IgD-negative memory B cell (primary cell): ENCODE results near the gene GDF7. TPM values are rescaled to one million over a fixed set of nuclear protein-coding genes. Genes with fewer than 3 reads are reported as not detected.
A peak's percentile ranks its signal among the peaks of the same experiment; 100 is the strongest.

ENCODE experiments used
- H3K27ac Mint-ChIP-seq, 3 donors: one replicate each; pipeline ENCODE4 v1.8.0; 2020 to 2022; ENCODE audit warnings: mild to moderate bottlenecking in 3 of 3, mixed read lengths in 3 of 3, moderate library complexity in 1 of 3
- H3K27me3 Mint-ChIP-seq: one replicate; pipeline ENCODE4 v1.8.0; 2021; ENCODE audit warnings: mixed read lengths
- H3K36me3 Mint-ChIP-seq: one replicate; pipeline ENCODE4 v1.8.0; 2020; ENCODE audit warnings: mild to moderate bottlenecking, mixed read lengths
- H3K4me1 Mint-ChIP-seq, 3 donors: one replicate each; pipeline ENCODE4 v1.8.0; 2020 to 2022; ENCODE audit warnings: mixed read lengths in 3 of 3, mild to moderate bottlenecking in 1 of 3
- H3K4me3 Mint-ChIP-seq, 4 donors: one replicate each; pipeline ENCODE4 v1.8.0; 2020 to 2022; ENCODE audit warnings: mild to moderate bottlenecking in 4 of 4, mixed read lengths in 4 of 4, moderate library complexity in 3 of 4
- H3K9me3 Mint-ChIP-seq, 3 donors: one replicate each; pipeline ENCODE4 v1.8.0; 2020 to 2021; ENCODE audit warnings: mixed read lengths in 3 of 3, mild to moderate bottlenecking in 1 of 3
- polyA plus RNA-seq: library from polyadenylated mRNA; unstranded; fragments of 300-500 nt; fragmentation: Illumina TruSeq; gene quantifications from one replicate; pipeline ENCODE4 v1.2.3, GENCODE V29; 2021

Gene GDF7
- polyA plus RNA-seq, 1 donor from 2014 or later = 0.74 TPM

DNA sequence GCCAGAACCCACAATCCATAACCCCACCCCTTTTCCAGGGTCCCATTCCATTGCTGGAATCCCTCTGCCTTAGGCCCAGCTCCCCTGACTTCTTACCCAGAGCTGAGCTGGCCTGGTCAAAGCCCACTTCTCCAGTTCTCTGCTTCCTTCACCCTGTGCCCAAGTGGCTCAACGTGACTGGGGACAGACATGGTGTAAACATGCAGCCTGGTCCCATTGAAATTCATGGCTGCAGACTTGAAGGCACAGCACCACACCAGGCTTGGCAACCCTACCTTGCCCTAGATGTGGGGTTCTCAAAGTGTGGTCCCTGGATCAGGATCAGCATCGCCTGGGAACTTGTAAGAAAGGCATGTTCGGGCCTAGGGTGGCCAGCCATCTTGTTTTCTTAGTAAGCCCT, 19.7 kb upstream of the GDF7 start:
- H3K27me3 Mint-ChIP-seq = no peaks in the 10 kb centered on the region
- H3K36me3 Mint-ChIP-seq = peaks cover 4% of the 10 kb centered on the region
- H3K9me3 Mint-ChIP-seq = no peaks in the 10 kb centered on the region
- H3K27ac Mint-ChIP-seq = peak overlapping the region in 2 of 3 donors; percentile 39 to 87
- H3K4me3 Mint-ChIP-seq = peak overlapping the region in 2 of 4 donors; percentile 67 to 71
- H3K4me1 Mint-ChIP-seq = peaks cover 36 to 39% (median 38%) of the 10 kb centered on the region in 3 donors

DNA sequence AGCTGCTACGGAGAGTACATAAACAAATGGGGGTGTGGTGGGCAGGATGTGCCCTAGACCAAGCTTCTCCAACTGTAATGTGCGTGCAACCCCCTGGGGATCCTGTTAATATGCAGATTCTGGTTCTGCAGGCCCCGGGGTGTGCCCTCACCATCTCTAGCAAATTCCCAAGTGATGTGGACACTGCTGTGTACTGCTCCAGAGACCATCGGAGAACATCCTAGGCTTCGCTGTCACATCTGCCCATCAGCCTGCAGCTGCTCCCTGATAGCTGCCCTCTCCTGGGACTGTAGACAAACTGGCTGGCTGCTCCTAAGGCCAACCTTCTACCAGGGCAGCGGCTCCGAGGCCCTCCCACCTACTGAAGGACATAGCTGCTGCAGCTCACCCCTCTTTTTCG, 19.2 kb upstream of the GDF7 start:
- Mint-ChIP-seq H3K9me3 (no peaks in the 10 kb centered on the region), H3K4me3 (peak overlapping the region; percentile 42 to 83 (median 69))

DNA sequence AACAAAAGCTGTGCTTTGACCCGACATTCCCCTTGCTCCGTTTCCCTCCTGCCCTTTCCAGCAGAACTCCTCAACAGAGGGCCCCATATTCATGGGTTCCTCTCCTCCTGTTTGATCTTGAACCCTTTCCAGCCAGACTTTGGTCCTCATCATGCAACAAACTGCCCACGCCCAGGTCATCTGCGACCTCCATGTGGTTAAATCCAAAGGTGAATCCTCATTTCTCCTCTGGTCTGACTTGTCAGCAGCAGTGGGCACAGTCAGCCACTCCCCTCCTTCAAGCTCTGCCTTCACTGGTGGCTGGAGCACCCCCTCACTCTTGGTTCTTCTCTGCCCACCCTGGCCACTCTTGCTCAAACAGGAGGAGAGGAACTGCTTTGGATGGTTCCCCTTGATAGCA, 18.7 kb upstream of the GDF7 start:
- H3K27ac Mint-ChIP-seq = peak overlapping the region in 2 of 3 donors; percentile 64 to 87
- H3K27me3 Mint-ChIP-seq = no peaks in the 10 kb centered on the region
- H3K4me3 Mint-ChIP-seq = peak overlapping the region in 3 of 4 donors; percentile 58 to 83 (median 71)
- H3K4me1 Mint-ChIP-seq = peaks cover 36 to 39% (median 36%) of the 10 kb centered on the region in 3 donors
- no peaks in the 10 kb centered on the region for H3K9me3 Mint-ChIP-seq
- peaks cover 4% of the 10 kb centered on the region for H3K36me3 Mint-ChIP-seq

More for the DNA sequence above, 19.2 kb upstream of the GDF7 start:
- peaks cover 4% of the 10 kb centered on the region for H3K36me3 Mint-ChIP-seq
- peak overlapping the region in 1 of 3 donors; percentile 87 for H3K27ac Mint-ChIP-seq
- H3K27me3 Mint-ChIP-seq = no peaks in the 10 kb centered on the region
- peaks cover 36 to 39% (median 36%) of the 10 kb centered on the region in 3 donors for H3K4me1 Mint-ChIP-seq

DNA sequence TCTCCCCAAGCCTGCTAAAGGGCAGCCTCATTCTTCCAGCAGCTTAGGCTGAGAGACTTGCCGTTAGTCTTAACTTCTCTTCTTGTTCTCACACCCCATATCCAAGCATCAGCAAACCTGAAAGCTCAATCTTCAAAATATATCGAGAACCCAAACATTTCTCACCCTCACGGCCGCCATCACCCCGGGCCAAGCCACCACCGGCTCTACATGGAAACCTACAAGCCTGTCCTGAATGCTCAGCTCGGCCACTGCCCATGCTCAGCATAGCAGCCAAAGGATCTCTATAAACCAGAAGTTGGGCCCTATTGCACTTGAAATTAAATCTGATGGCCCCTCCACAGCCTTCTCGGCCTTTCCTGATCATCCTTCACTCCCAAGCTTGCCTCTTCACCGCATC, 18.1 kb upstream of the GDF7 start:
- H3K4me3 Mint-ChIP-seq = peak overlapping the region in 3 of 4 donors; percentile 53 to 84 (median 71)
- H3K27ac Mint-ChIP-seq = peak overlapping the region; percentile 71 to 89 (median 87)
- H3K4me1 Mint-ChIP-seq = peaks cover 35 to 39% (median 36%) of the 10 kb centered on the region in 3 donors
- H3K9me3 Mint-ChIP-seq = no peaks in the 10 kb centered on the region
- H3K36me3 Mint-ChIP-seq = peaks cover 4% of the 10 kb centered on the region
- H3K27me3 Mint-ChIP-seq = no peaks in the 10 kb centered on the region

DNA sequence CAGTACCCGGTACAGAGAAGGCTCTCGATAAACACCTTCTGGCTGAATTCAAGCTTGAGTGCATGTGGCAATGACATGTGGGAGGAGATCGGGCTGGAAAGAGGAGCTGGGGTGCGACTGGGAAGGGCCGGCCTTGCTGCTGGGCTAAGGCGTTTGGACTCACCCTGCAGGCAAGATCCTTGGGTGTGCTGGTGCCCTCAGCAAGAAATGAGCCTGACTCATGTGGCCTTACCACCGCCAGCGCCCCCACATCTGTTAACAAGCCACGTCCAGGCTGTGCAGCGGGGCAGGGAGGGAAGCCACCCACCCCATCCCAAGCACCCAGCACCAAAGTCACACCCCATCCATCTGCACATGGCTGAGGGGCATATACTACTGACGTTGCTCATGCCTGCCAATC, 17.4 kb upstream of the GDF7 start:
- peak overlapping the region in 3 of 4 donors; percentile 71 to 96 (median 84) for H3K4me3 Mint-ChIP-seq
- peak overlapping the region in 2 of 3 donors; percentile 84 to 87 for H3K27ac Mint-ChIP-seq
- H3K4me1 Mint-ChIP-seq = peaks cover 35 to 39% (median 36%) of the 10 kb centered on the region in 3 donors
- H3K27me3 Mint-ChIP-seq = no peaks in the 10 kb centered on the region
- H3K36me3 Mint-ChIP-seq = peaks cover 4% of the 10 kb centered on the region
- no peaks in the 10 kb centered on the region for H3K9me3 Mint-ChIP-seq

DNA sequence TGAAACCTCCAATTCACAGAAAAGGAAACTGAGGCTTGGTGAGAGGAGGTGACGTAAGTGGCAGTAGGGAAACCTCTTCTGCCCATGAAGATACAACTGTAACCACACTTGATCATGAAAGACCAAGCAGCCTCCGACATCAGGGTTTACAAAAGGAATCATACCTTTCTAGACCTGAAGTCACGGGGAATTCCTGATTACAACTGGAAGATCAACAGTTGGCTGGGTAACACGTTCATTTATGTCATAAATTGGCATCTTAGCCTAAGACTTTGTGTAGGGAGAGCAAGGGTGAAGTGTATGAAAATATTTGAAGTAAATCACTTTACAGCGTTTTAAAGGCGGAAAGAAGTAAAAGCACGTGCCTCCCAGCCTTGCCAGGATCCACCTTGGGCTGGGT, 17.0 kb upstream of the GDF7 start:
- peaks cover 4% of the 10 kb centered on the region for H3K36me3 Mint-ChIP-seq
- no peaks in the 10 kb centered on the region for H3K9me3 Mint-ChIP-seq

DNA sequence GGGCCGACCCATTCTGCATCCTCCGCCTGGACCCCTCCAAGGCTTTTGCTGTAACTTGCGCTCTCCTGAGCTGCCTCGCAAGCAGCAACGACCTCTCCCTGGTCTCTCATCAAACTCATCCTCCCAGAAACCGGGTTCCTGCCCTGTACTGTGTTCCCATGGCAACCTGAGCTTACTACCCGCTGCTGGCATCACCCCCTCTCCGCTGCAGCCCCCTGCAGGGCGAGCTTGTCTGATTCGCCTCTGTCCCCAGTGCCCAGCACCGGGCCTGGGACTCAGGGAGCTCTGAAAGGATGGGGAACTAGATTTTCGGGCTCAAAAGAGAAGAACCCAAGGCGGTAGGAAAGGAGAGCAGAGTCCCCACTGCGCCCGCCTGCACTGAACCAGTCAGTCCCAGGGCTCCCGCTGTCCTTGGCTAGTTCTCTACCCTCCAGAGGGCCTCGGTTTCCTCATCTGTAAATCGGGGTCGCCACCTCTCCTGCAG, 16.5 kb upstream of the GDF7 start:
- Mint-ChIP-seq H3K4me3 (peak overlapping the region; percentile 71 to 96 (median 88)), H3K36me3 (peaks cover 4% of the 10 kb centered on the region), H3K27me3 (peaks cover 2% of the 10 kb centered on the region), H3K4me1 (peaks cover 35 to 39% (median 36%) of the 10 kb centered on the region in 3 donors), H3K27ac (peak overlapping the region; percentile 84 to 91 (median 87)), H3K9me3 (no peaks in the 10 kb centered on the region)

More for the DNA sequence above, 17.0 kb upstream of the GDF7 start:
- no peaks in the 10 kb centered on the region for H3K27me3 Mint-ChIP-seq
- H3K4me3 Mint-ChIP-seq = peak overlapping the region; percentile 71 to 96 (median 88)
- H3K4me1 Mint-ChIP-seq = peaks cover 35 to 39% (median 36%) of the 10 kb centered on the region in 3 donors
- peak overlapping the region; percentile 84 to 91 (median 87) for H3K27ac Mint-ChIP-seq

DNA sequence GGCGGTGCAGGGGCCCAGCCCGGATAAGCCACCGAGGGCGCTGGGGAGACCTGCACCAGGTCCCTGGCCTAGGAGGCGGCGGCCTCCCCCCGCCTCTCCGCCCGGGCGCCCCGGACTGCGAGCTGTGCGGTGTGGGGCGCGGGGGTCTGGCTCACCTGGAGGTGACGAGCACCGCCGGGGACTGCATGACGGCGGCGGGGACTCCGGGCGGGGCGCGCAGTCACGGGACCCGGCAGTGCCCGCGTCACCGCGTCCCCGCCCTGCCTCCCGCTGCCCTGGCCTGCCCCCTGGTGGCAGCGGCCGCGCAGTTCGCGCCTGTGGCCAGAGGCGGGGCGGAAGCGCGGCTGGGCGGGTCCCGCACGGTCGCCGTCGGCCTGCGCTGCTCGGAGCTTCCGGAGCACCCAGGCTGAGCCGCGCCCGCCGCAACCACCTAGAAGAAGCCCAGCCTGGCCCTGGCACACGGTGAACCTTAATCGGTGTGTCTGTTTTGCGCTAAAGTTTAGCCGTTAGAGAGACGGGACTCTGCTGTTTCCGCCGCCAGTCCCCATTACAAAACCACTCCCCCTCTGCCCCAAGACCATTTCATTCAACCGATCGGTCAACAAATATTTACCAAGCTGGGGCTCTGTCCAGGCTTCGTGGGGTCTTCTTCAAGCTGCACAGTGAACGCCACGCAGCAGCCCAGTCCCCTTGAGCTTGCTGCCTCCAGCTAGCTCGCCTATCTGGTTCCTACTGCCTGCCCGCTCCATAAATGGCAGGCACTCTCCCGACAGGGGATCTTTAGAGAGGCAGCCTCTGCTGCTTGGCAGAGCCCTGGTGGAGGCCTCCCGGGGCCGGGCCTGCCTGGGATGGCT, 15.8 kb upstream of the GDF7 start, which contains the start of gene HS1BP3:
Gene HS1BP3, minus strand, starts transcription at position 222 of the 854 bp plus-strand sequence. Its CDS starts 35 bp downstream, at position 187.
- peak within 1 kb of the TSS; percentile 71 to 96 (median 88) for H3K4me3 Mint-ChIP-seq
- H3K4me1 Mint-ChIP-seq = peaks cover 35 to 39% (median 36%) of the 10 kb centered on the region in 3 donors
- H3K9me3 Mint-ChIP-seq = no peaks in the 10 kb centered on the region
- peaks cover 4% of the 10 kb centered on the region for H3K36me3 Mint-ChIP-seq
- peaks cover 4% of the 10 kb centered on the region for H3K27me3 Mint-ChIP-seq
- peak within 1 kb of the TSS; percentile 87 to 97 (median 96) for H3K27ac Mint-ChIP-seq

DNA sequence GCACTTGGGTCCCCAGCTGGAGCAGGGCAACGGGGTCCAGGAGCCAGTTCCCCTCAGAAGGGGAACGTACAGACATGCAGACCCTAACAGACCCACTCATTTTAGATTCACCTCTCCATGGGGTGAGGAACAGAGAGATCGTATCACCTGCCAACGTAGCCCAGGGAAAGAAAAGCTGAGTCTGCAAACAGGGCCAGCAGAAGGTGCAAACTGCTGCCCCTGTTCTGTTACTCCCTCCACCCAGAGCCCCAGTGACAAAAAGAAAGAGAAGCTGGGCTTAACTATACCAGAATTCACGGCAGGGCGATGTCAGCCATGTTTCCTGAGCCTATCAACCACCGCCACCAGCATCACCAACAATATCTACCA, 15.2 kb upstream of the GDF7 start:
- Mint-ChIP-seq H3K27me3 (peaks cover 4% of the 10 kb centered on the region), H3K4me1 (peaks cover 35 to 38% (median 36%) of the 10 kb centered on the region in 3 donors), H3K27ac (peak overlapping the region; percentile 54 to 97 (median 96)), H3K9me3 (no peaks in the 10 kb centered on the region), H3K36me3 (peaks cover 4% of the 10 kb centered on the region), H3K4me3 (peak overlapping the region; percentile 71 to 95 (median 88))

DNA sequence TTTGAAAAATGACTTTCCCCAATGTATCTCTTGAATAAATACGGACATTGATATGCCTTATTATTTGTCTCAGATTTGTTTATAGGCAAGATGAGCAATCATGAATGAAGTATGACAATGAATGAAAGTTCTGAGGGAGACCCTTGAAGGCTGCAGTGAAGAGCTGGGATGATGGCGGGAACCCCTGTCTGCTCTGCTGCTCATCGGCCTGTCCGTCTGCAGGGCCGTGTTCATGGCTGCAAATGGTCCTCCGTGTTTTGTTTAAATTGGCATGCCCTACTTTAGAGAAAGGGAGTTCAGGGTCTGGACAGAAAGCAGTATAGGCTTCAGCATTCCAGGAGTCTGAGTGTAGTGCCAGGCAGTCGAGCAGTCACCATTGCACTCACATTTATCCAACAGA, 14.8 kb upstream of the GDF7 start:
- Mint-ChIP-seq H3K27ac (peak overlapping the region; percentile 73 to 97 (median 82)), H3K9me3 (no peaks in the 10 kb centered on the region), H3K4me1 (peaks cover 35 to 37% (median 36%) of the 10 kb centered on the region in 3 donors), H3K27me3 (peaks cover 5% of the 10 kb centered on the region), H3K36me3 (peaks cover 4% of the 10 kb centered on the region), H3K4me3 (peak overlapping the region in 2 of 4 donors; percentile 67 to 86)

DNA sequence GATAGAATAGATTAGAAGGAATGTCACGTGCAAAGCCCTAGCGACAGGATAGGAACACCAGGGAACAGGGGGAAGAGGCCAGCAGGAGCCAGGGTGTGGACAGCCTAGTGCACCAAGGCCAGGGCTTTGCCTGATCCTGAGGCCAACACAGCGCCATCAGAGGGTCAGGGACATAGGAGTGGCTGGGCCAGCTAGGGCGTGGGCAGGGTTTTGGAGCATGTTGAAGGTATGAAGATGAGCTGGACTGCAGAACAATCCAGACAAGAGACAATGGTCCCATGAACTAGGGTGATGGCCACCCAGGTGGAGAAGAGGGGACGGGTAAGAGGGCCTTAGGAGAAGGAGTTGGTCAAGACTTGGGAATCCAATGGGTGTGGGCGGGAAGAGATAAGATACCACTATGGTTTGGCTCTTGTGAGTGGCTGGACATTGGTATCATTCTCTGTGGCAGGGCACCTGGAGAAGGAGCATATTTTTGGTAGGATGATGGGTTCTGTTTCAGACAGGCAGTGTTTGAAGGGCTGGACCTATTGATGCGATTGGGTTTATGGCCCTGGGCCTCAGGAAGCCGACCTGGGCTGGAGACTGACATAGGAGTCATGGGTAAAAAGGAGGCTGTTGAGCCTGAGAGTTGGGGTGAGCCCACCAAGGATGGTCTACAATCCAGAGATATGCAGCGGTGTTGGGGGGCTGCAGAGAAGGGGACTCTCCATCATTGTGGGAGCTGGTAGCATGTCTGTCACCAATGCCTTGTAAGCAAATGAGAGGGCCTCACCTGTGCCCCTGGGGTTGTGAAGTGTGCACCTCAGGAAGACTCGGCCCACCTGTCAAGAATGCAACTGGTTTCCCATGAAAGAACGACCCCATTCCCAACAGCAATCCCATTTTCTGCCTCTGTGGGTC, 14.0 kb upstream of the GDF7 start:
- H3K27ac Mint-ChIP-seq = peak overlapping the region; percentile 49 to 82 (median 73)
- no peaks in the 10 kb centered on the region for H3K9me3 Mint-ChIP-seq
- H3K27me3 Mint-ChIP-seq = peaks cover 7% of the 10 kb centered on the region
- H3K4me1 Mint-ChIP-seq = peaks cover 29 to 30% (median 29%) of the 10 kb centered on the region in 3 donors
- H3K36me3 Mint-ChIP-seq = peaks cover 3% of the 10 kb centered on the region
- H3K4me3 Mint-ChIP-seq = peak overlapping the region in 1 of 4 donors; percentile 67

DNA sequence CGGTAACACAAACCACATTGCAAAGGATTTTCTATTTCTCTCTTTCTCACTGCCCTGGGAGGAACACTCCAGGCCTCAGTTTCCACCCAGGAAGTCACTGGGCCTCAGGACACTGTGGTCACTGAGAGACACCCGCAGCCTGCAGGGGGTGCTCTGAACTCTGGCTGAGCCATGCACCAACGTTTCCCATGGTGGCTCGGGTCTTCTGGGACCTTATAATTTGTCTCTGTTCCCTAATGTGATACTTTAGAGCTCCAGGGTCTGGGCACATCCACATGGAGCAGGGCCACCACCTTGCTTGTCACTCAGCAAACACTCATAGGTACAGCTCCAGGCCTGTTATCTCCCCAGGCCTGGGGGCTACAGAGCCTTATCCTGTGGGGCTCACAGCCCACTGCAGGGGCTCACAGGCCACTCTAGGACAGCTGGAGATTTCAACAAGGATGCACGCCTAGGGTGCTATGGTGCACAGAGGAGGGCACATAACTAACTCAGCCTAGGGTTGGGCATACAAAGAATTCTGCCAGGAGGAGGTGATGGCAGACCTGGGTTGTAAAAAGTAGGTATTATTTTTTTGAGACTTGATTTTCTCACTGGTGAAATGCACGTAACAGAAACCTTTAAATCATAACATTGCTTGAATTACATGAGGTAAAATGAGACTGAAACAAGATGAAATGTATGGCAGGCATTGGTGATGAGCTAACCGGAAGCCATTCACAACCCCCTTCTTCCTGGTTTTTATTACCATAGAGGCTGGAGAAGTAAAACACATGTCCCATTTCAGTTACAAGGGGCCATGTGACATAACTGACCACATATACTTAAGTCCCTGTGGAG, 13.0 kb upstream of the GDF7 start:
- peak overlapping the region in 1 of 3 donors; percentile 82 for H3K27ac Mint-ChIP-seq
- peaks cover 13% of the 10 kb centered on the region for H3K27me3 Mint-ChIP-seq
- no peaks in the 10 kb centered on the region for H3K36me3 Mint-ChIP-seq
- H3K4me3 Mint-ChIP-seq = peak overlapping the region in 1 of 4 donors; percentile 33
- H3K4me1 Mint-ChIP-seq = peaks cover 19 to 20% (median 20%) of the 10 kb centered on the region in 3 donors
- H3K9me3 Mint-ChIP-seq = no peaks in the 10 kb centered on the region

DNA sequence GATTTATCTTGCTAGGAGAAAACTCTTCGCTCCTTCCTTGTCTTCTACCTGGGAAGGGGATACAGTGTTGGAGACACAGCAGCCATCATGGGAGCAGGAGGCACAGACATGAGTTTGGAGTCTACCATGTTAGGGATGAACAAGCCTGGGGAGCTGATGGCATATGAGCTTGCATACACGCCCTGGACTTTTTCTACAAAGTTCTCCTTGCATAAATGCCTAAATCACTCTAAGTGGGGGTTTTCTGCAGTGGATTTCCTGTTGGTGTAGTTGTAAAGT, 12.5 kb upstream of the GDF7 start:
- Mint-ChIP-seq H3K27ac (peak overlapping the region in 1 of 3 donors; percentile 82), H3K4me1 (peaks cover 14 to 16% (median 14%) of the 10 kb centered on the region in 3 donors), H3K4me3 (peak overlapping the region in 1 of 4 donors; percentile 33), H3K27me3 (peaks cover 15% of the 10 kb centered on the region), H3K36me3 (no peaks in the 10 kb centered on the region), H3K9me3 (no peaks in the 10 kb centered on the region)

DNA sequence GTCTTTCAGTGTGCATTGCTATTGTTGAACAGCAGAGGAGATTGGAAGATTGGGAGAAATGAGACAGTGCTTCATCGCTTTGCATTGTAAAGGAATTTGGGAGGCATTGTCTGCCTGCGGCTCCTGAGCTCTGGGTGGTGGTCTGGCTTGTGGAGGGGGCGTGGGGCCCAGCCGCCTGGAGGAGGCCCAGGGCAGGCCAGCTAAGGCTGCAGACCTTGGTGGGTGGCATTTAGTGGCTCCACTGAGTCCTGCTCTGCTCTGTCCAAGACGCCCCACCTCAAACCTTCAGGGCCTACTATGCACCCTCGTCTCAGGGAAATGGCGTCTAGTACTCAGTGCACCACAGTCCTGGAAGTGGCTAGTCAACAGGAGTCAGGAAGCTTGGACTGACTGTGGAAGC, 10.4 kb upstream of the GDF7 start:
- H3K27me3 Mint-ChIP-seq = peaks cover 22% of the 10 kb centered on the region
- H3K4me3 Mint-ChIP-seq = no peak overlapping the region
- H3K27ac Mint-ChIP-seq = no peak overlapping the region
- peaks cover 0 to 6% (median 1%) of the 10 kb centered on the region in 3 donors for H3K4me1 Mint-ChIP-seq
- no peaks in the 10 kb centered on the region for H3K9me3 Mint-ChIP-seq
- H3K36me3 Mint-ChIP-seq = no peaks in the 10 kb centered on the region
